GM18520 (cell line): ENCODE results near the gene SEC31B.

Source experiments
- ATAC-seq: cut with Tn5 transposase; IDR thresholded peaks from one replicate; pipeline ENCODE4 v1.9.1; 2021; ENCODE audit not compliant: unreplicated experiment

The SEC31B gene

GRCh38 chr10:100502926-100503494, 16.7 kb downstream of the SEC31B start:
- no peak for ATAC-seq

GRCh38 chr10:100501423-100501822, 18.2 kb downstream of the SEC31B start:
- ATAC-seq: no peak

- ATAC-seq: no peak
Observed at GRCh38 chr10:100498059-100498458, 21.6 kb downstream of the SEC31B start.

GRCh38 chr10:100496567-100496966, 23.1 kb downstream of the SEC31B start:
- no peak for ATAC-seq

GRCh38 chr10:100490531-100490930, 29.1 kb downstream of the SEC31B start:
- ATAC-seq: no peak

- ATAC-seq: no peak
Observed at GRCh38 chr10:100489396-100489795, 30.3 kb downstream of the SEC31B start.

GRCh38 chr10:100487529-100487928, 32.1 kb downstream of the SEC31B start:
- no peak for ATAC-seq

GRCh38 chr10:100485801-100486495, 33.7 kb downstream of the SEC31B start:
- no peak for ATAC-seq

- ATAC-seq: no peak
Observed at GRCh38 chr10:100485366-100485765, 34.3 kb downstream of the SEC31B start.

GRCh38 chr10:100483876-100484666, 35.6 kb downstream of the SEC31B start:
- ATAC-seq: no peak

GRCh38 chr10:100482834-100483185, 36.9 kb downstream of the SEC31B start:
- ATAC-seq: no peak

GRCh38 chr10:100482181-100482833, 37.4 kb downstream of the SEC31B start:
- ATAC-seq: no peak

- ATAC-seq: peak; percentile 99
Observed at GRCh38 chr10:100481462-100482081, 38.1 kb downstream of the SEC31B start.

GRCh38 chr10:100480002-100480401, 39.7 kb downstream of the SEC31B start:
- no peak for ATAC-seq

- no peak for ATAC-seq
Observed at GRCh38 chr10:100479037-100479436, 40.6 kb downstream of the SEC31B start.

- ATAC-seq: no peak
Observed at GRCh38 chr10:100477970-100478369, 41.7 kb downstream of the SEC31B start.

- no peak for ATAC-seq
Observed at GRCh38 chr10:100470367-100470766, 49.3 kb downstream of the SEC31B start.

GRCh38 chr10:100469756-100470155, 49.9 kb downstream of the SEC31B start:
- ATAC-seq: no peak

GRCh38 chr10:100468978-100469377, 50.7 kb downstream of the SEC31B start:
- no peak for ATAC-seq

GRCh38 chr10:100468322-100468721, 51.3 kb downstream of the SEC31B start:
- no peak for ATAC-seq

GRCh38 chr10:100462709-100463108, 57.0 kb downstream of the SEC31B start, which contains the start of gene WNT8B:
TSS of gene WNT8B (plus strand) at chr10:100463009. CDS start at chr10:100463169, 160 bp downstream.
- no peak for ATAC-seq
